Stimulated activated CD4-positive, alpha-beta T cell treated with anti-CD3 and anti-CD28 coated beads, Interleukin-1b, Interleukin-23, amount 100 ng/mL, for 1 hour (primary cell): ENCODE measurements around the gene CBLB.

Source experiments
- DNase-seq, 2 donors: peaks; one replicate each; pipeline ENCODE4 v3.0.0-alpha.2; 2020; ENCODE audit warnings: low read depth in 2 of 2

CBLB gene

GRCh38 chr3:105868742-105869530 lies at the start of gene CBLB:
CBLB (minus strand) TSS chr3:105869012; CDS start chr3:105867577, 1,435 bp downstream.
- peak; percentile 48 to 56 for DNase-seq

DNA sequence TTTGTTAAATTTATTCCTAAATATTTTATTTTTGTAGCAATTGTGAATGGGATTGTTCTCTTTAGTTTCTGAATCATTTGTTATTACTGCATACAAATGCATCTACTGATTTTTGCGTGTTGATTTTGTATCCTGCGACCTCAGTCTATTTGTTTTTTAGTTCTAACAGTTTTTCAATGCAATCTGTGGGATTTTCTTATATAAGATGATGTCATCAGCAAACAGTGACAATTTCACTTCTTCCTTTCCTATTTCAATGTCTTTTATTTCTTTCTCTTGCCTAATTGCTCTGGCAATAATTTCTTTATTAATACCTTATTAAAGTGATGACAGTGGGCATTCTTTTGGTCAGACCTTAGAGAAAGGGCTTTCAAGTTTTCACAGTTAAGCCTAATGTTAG lies 48.0 kb upstream of the CBLB start:
- no peak for DNase-seq

DNA sequence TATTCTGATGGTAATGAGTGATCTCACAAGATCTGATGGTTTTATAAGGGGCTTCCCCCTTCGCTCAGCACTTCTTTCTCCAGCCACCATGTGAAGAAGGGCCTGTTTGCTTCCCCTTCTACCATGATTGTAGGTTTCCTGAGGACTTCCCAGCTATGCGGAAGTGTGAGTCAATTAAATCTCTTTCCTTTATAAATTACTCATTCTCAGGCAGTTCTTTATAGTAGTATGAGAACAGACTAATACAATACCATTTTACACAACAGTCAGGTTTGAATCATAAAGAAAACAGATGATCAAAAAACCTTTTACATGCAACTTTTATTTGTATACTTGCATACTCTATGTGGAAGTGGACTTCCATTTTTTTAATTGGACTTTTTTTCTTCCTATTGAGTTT lies 46.7 kb upstream of the CBLB start:
- no peak for DNase-seq

DNA sequence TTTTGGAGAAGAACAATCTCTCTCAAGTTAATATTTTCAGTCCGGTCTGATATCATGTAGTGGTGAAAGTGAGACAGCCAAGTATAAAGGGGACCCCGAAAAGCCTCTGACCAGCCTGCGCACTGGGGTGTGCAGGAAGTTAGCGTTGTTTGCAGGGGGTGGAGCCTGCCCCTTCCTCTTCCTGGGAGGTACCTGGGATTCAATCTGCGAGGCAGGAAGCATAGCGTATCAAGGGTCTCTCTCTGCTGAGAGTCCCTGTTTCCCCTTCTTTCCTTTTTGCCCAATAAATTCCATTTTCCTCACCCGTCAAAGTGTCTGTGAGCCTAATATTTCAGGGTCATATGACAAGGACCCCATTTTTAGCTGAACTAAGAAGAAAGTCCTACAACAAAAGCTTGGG lies 44.8 kb upstream of the CBLB start:
- DNase-seq: no peak

- no peak for DNase-seq
Measured at GRCh38 chr3:105912891-105913290, 44.1 kb upstream of the CBLB start.

DNA sequence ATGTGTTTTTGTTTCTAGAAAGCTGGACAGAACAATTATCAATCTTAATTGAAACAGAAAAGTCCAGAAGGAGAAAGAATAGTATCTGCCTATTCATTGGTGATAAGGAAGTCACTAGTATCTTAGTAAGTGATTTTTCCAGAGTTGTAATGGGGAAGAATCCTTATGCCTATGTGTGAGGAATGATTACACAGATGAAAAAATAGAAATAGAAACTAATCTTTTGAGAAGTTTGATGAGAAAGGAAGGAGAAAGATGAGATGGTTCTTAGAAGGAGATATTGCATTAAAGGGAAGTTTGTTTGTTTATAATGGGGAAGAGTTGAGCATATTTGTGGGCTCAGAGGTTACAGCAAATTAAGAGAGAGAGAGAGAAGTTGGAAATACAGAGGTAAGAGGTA lies 42.7 kb upstream of the CBLB start:
- DNase-seq: no peak

GRCh38 chr3:105907777-105908176 lies 39.0 kb upstream of the CBLB start:
- DNase-seq: no peak

DNA sequence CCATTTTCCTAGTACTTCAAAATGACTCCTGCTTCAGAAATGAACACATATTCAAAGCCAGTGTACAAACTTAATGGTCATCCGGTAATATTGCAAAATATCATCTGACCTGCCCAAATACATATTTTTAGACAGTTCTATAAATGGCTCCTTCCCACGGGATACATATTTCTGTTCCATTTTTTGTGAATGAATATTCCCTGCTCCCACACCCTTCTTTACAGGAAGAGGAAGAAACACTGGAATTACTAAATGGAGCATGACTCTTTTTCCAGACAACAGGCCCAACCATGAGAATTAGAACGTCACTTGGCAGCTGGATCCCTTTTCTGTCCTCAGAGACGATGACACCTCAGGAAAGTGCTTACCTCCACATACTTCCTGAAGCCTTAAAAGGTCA lies 38.0 kb upstream of the CBLB start:
- DNase-seq: no peak

- no peak for DNase-seq
Measured at GRCh38 chr3:105906345-105906744, 37.5 kb upstream of the CBLB start.

- no peak for DNase-seq
Measured at GRCh38 chr3:105905328-105905727, 36.5 kb upstream of the CBLB start.

GRCh38 chr3:105904678-105905284 lies 36.0 kb upstream of the CBLB start:
- DNase-seq: no peak

- no peak for DNase-seq
Measured at GRCh38 chr3:105904251-105904650, 35.4 kb upstream of the CBLB start.

- no peak for DNase-seq
Measured at GRCh38 chr3:105899516-105899915, 30.7 kb upstream of the CBLB start.

DNA sequence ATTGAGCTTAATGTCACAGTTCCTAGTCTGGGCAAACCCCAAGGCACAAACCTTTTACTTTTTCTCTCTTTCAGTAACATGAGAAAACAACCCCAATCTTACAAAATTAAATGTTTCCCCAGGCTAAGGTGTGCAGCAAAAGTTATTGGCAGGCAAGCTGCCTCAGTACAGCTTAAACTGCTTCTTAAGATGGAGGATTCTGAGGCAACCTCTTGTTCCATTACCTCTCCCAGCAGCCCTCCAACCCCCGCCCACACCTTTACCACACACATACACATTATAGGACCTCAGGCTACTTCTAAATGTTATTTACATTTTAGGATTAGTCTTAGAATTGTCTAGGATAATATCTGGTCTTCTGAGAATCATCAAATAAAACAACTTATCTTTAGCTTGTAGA lies 22.3 kb upstream of the CBLB start:
- no peak for DNase-seq

DNA sequence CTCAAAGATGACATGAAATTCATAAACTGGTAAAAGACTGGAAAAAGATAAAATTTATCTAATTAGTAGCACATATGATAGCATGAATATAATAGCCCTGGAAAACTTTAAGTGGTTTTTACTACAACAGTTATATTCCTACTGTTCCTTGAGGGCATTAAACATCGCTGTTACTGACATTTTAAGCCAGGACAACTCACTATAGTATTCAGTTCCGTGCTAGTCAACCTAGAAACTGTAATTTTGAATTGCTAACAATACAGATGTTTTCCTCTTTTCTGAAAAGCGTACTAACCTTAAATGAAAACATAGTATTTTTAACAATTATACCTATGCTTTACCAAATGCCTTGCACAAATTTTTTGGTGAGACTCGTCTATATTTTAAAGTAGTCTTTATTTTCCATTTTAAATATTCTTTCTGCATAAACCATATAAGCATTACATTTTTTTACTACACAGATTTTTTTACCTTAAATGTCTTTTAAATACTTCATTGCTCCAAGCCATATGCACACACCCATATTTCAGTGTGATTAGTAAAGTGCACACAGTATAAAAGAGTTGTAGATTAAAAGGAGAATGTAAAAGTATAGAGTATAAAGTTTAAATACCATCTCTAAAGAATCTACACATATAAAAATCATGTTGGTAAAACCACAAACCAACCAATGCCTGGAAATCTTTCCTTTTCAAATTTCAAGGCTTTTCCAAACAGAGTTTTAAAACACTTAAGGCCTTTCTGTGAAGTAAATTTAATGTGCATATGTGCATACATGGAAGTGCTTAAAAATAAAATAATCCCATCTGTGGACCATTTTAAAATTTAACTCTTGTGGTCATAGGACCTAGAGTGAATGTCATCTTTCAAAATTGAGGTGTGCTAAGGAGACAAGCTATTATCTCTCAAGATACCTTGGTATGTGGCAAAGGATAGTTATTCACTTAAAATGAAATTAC lies 20.1 kb upstream of the CBLB start:
- no peak for DNase-seq

GRCh38 chr3:105885256-105885655 lies 16.4 kb upstream of the CBLB start:
- DNase-seq: no peak

DNA sequence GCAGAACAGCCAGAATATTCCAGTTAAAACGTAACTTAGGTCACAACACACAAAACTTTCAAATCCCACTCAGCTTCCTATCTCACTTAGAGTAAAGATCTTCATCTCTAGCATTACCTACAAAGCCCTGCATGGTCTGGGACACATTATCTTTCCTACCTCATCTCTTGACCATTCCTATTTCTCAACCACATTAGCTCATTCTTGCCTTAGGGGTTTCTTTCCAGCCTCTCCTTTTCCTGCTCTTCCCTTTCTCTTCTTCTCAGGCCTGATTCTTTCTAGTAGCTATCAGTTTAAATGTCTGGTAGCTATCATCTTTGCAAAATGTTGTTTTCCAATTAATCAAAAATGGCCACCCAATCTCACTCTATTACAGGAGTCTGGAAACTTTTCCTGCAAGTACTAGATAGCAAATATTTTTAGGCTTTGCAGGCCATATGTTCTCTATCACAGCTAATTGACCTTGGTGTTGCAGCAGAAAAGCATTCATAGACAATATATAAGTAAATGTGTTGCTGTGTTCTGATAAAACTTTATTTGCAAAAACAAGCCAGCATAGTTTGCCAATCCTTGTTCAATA lies 15.1 kb upstream of the CBLB start:
- no peak for DNase-seq

DNA sequence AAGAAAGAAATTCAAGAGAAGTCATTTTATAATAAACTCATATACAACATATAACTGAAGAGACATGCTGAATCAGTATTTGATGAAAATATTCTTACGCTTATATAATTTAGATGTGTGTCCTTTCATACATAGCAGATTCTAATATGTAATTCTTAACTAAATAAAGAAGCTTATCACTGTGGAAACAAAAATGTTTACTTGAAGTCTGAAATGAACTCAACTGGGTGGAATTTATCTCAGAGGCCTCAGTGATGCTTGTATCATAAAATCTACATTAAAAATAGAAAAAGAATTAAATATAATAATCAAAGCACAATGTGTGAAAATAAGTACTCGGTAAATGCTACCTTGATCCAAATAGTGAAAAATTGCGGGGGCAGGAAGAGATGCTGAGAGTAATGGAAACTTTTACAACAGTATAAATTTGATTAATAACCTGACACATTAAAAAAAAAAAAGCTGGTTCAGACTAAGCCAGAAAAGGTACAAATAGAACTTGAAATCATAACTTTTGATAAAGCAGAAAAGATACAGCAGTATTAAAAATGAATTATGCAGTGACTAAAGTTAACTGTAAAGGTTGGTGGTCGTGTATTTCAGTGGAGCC lies 12.0 kb upstream of the CBLB start:
- no peak for DNase-seq

GRCh38 chr3:105878061-105878460 lies 9.2 kb upstream of the CBLB start:
- DNase-seq: no peak

GRCh38 chr3:105877336-105877910 lies 8.6 kb upstream of the CBLB start:
- DNase-seq: no peak

GRCh38 chr3:105876780-105877327 lies 8.0 kb upstream of the CBLB start:
- DNase-seq: no peak
